ENCODE results near the gene NDC80.

Gene NDC80

GRCh38 chr18:2564373-2564772, 7.0 kb upstream of the NDC80 start:
- Mint-ChIP-seq H3K4me3 (no peak overlapping the region), H3K4me1 (peaks cover 5% of the 10 kb centered on the region), H3K27ac (no peak overlapping the region), H3K27me3 (ENCODE audit: low read depth) (no peaks in the 10 kb centered on the region), H3K36me3 (ENCODE audit: low read depth) (peaks cover 31% of the 10 kb centered on the region), H3K9me3 (no peaks in the 10 kb centered on the region)
- TF ChIP-seq, protein P1, sequence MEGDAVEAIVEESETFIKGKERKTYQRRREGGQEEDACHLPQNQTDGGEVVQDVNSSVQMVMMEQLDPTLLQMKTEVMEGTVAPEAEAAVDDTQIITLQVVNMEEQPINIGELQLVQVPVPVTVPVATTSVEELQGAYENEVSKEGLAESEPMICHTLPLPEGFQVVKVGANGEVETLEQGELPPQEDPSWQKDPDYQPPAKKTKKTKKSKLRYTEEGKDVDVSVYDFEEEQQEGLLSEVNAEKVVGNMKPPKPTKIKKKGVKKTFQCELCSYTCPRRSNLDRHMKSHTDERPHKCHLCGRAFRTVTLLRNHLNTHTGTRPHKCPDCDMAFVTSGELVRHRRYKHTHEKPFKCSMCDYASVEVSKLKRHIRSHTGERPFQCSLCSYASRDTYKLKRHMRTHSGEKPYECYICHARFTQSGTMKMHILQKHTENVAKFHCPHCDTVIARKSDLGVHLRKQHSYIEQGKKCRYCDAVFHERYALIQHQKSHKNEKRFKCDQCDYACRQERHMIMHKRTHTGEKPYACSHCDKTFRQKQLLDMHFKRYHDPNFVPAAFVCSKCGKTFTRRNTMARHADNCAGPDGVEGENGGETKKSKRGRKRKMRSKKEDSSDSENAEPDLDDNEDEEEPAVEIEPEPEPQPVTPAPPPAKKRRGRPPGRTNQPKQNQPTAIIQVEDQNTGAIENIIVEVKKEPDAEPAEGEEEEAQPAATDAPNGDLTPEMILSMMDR (IDR thresholded peaks at IDR 0.05; ENCODE audit: unreplicated experiment in 3 of 3), result no peak

DNA sequence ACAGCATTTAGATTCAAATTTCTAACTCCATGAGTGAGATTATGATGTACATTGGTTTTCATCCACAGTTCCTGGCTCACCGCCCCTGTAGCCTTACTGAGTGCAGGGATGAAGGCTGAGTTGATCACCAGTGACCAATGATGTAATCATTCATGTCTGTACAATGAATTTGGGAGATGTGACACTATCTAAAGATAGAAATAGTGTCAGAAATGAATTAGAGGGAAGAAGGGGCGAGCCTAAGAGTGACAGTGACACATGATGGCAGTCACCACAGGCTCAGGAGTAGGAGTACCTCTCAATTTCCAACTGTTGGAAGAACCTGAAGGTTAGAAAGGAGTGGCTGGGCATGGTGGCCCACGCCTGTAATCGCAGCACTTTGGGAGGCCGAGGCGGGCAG, 3.2 kb upstream of the NDC80 start:
- TF ChIP-seq, protein P1 (IDR thresholded peaks at IDR 0.05; ENCODE audit: unreplicated experiment in 3 of 3), result no peak
- Mint-ChIP-seq H3K4me1 (peaks cover 36% of the 10 kb centered on the region), H3K27me3 (ENCODE audit: low read depth) (no peaks in the 10 kb centered on the region), H3K36me3 (ENCODE audit: low read depth) (peaks cover 18% of the 10 kb centered on the region), H3K9me3 (no peaks in the 10 kb centered on the region), H3K27ac (no peak overlapping the region), H3K4me3 (peak overlapping the region; percentile 32 to 64 (median 44))

- H3K9me3 Mint-ChIP-seq, result no peaks in the 10 kb centered on the region
- peak overlapping the region; percentile 43 to 95 (median 70) for H3K4me3 Mint-ChIP-seq
- no peaks in the 10 kb centered on the region for H3K27me3 Mint-ChIP-seq (ENCODE audit: low read depth)
- peaks cover 40% of the 10 kb centered on the region for H3K4me1 Mint-ChIP-seq
- H3K36me3 Mint-ChIP-seq (ENCODE audit: low read depth), result peaks cover 17% of the 10 kb centered on the region
- TF ChIP-seq, protein P1 (IDR thresholded peaks at IDR 0.05; ENCODE audit: unreplicated experiment in 3 of 3), result no peak
- H3K27ac Mint-ChIP-seq, result peak overlapping the region in 1 of 3 experiments; percentile 0
Measured at GRCh38 chr18:2568605-2569004, 2.8 kb upstream of the NDC80 start.

GRCh38 chr18:2569338-2570207, 1.8 kb upstream of the NDC80 start:
- TF ChIP-seq, protein P1 (IDR thresholded peaks at IDR 0.05; ENCODE audit: unreplicated experiment in 3 of 3), result no peak
- no peaks in the 10 kb centered on the region for H3K9me3 Mint-ChIP-seq
- H3K27ac Mint-ChIP-seq, result peak overlapping the region; percentile 98 to 99 (median 99)
- H3K4me3 Mint-ChIP-seq, result peak overlapping the region; percentile 93 to 98 (median 95)
- peaks cover 15% of the 10 kb centered on the region for H3K36me3 Mint-ChIP-seq (ENCODE audit: low read depth)
- no peaks in the 10 kb centered on the region for H3K27me3 Mint-ChIP-seq (ENCODE audit: low read depth)
- peaks cover 45% of the 10 kb centered on the region for H3K4me1 Mint-ChIP-seq

DNA sequence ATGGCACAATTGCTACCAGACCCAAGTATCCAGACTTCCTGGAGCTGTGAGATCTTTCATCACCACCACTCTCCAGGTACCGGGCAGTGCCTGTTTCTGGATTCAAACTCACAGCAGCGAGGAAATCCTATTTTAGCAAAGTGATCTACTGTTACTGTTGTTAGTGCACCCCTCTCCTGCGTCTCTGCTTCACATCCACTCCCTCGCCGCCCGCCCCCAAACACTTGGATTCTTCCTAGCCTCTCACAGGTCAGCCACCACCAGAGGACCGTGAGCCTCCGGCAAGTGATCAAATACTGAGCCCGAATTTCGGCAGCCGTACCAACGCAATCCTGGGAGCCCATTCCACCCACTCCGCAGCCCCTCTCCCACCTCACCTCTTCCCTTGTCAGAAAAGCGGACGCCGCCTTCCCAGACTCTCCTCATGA, 571 bp upstream of the NDC80 start:
- Mint-ChIP-seq H3K36me3 (ENCODE audit: low read depth) (peaks cover 7% of the 10 kb centered on the region), H3K4me3 (peak overlapping the region; percentile 93 to 98 (median 95)), H3K4me1 (peaks cover 45% of the 10 kb centered on the region), H3K27me3 (ENCODE audit: low read depth) (no peaks in the 10 kb centered on the region), H3K9me3 (no peaks in the 10 kb centered on the region), H3K27ac (peak overlapping the region; percentile 98 to 99 (median 99))
- TF ChIP-seq, protein P1 (IDR thresholded peaks at IDR 0.05; ENCODE audit: unreplicated experiment in 3 of 3), result no peak

Data from nephron (organoid).